Endothelial cell (in vitro differentiated cells): ENCODE measurements around the gene FCRLA. TPM values are rescaled to one million over a fixed set of nuclear protein-coding genes. Genes with fewer than 3 reads are reported as not detected.
"Not testable (repeated sequence)": the region's sequence is repeated elsewhere in the genome, so short reads cannot be mapped to it uniquely, and the experiment has no call there.

Experiments used
- DNase-seq: peaks from one replicate; pipeline ENCODE4 v3.0.0; 2021; ENCODE audit warnings: low spot score
- H3K27ac Mint-ChIP-seq: one replicate; pipeline ENCODE4 v1.8.0; 2021; ENCODE audit warnings: mixed read lengths, inconsistent platforms; ENCODE audit not compliant: unreplicated experiment
- H3K27me3 Mint-ChIP-seq: one replicate; pipeline ENCODE4 v1.8.0; 2021; ENCODE audit warnings: mild to moderate bottlenecking, moderate library complexity, mixed read lengths, inconsistent platforms; ENCODE audit not compliant: unreplicated experiment
- H3K36me3 Mint-ChIP-seq: one replicate; pipeline ENCODE4 v1.8.0; 2021; ENCODE audit warnings: mild to moderate bottlenecking, low read depth, mixed read lengths, inconsistent platforms; ENCODE audit not compliant: unreplicated experiment
- H3K4me1 Mint-ChIP-seq: one replicate; pipeline ENCODE4 v1.8.0; 2021; ENCODE audit warnings: mild to moderate bottlenecking, mixed read lengths, inconsistent platforms; ENCODE audit not compliant: unreplicated experiment
- H3K4me3 Mint-ChIP-seq: one replicate; pipeline ENCODE4 v1.8.0; 2021; ENCODE audit warnings: mild to moderate bottlenecking, mixed read lengths, inconsistent platforms; ENCODE audit not compliant: unreplicated experiment
- H3K9me3 Mint-ChIP-seq: one replicate; pipeline ENCODE4 v1.8.0; 2021; ENCODE audit warnings: mixed read lengths, inconsistent platforms; ENCODE audit not compliant: unreplicated experiment
- CTCF ChIP-seq: fragments of 200-600 bp; sonication (generic); IDR thresholded peaks from one replicate; pipeline ENCODE4 v1.5.0; 2021; ENCODE audit warnings: antibody characterized with exemption; ENCODE audit not compliant: unreplicated experiment
- long read RNA-seq: library from polyadenylated mRNA; unstranded; transcript quantifications from one replicate; pipeline ENCODE4 v2.0.0, GENCODE V29; 2020; ENCODE audit not compliant: unreplicated experiment
- total RNA-seq: library from RNA; stranded (reverse); fragmentation: NEBNext Ultra II Directional; extraction: Animal tissue kit (Norgen Biotek cat#: 25700); gene quantifications from one replicate; pipeline ENCODE4 v1.2.1, GENCODE V29; 2021; ENCODE audit not compliant: unreplicated experiment

FCRLA gene
- total RNA-seq: not detected
- long read RNA-seq: 0 reads

GRCh38 chr1:161706482-161707347 is at the start of gene FCRLA:
Gene FCRLA, plus strand, starts transcription at chr1:161707229. Its CDS starts 36 bp downstream, at chr1:161707265.
- no peaks in the 10 kb centered on the region for H3K9me3 Mint-ChIP-seq
- no peaks in the 10 kb centered on the region for H3K36me3 Mint-ChIP-seq
- H3K27me3 Mint-ChIP-seq: peaks cover 1% of the 10 kb centered on the region
- DNase-seq: no peak
- no peak within 1 kb of the TSS for H3K4me3 Mint-ChIP-seq
- no peaks in the 10 kb centered on the region for H3K4me1 Mint-ChIP-seq
- H3K27ac Mint-ChIP-seq: no peak within 1 kb of the TSS
- TF ChIP-seq CTCF: no peak

GRCh38 chr1:161658524-161658923 is 48.5 kb upstream of the FCRLA start:
- not testable (repeated sequence) for H3K27me3 Mint-ChIP-seq, H3K4me3 Mint-ChIP-seq, H3K36me3 Mint-ChIP-seq

GRCh38 chr1:161661660-161662311 is 45.2 kb upstream of the FCRLA start:
- not testable (repeated sequence) for H3K27me3 Mint-ChIP-seq, H3K27ac Mint-ChIP-seq, H3K4me3 Mint-ChIP-seq, H3K36me3 Mint-ChIP-seq, H3K9me3 Mint-ChIP-seq, H3K4me1 Mint-ChIP-seq, DNase-seq

More at GRCh38 chr1:161658524-161658923, 48.5 kb upstream of the FCRLA start:
- not testable (repeated sequence) for H3K9me3 Mint-ChIP-seq, DNase-seq, H3K27ac Mint-ChIP-seq, H3K4me1 Mint-ChIP-seq

- H3K4me1 Mint-ChIP-seq, H3K36me3 Mint-ChIP-seq, H3K27ac Mint-ChIP-seq, DNase-seq, H3K4me3 Mint-ChIP-seq, H3K27me3 Mint-ChIP-seq, H3K9me3 Mint-ChIP-seq: not testable (repeated sequence)
These were observed 44.2 kb upstream of the FCRLA start, which contains the start of gene FCGR2B for GRCh38 chr1:161662684-161663339. Gene FCGR2B, plus strand, starts transcription at chr1:161663143. Its CDS starts 99 bp downstream, at chr1:161663242.

- not testable (repeated sequence) for H3K4me1 Mint-ChIP-seq, DNase-seq, H3K36me3 Mint-ChIP-seq, H3K4me3 Mint-ChIP-seq, H3K9me3 Mint-ChIP-seq, H3K27me3 Mint-ChIP-seq, H3K27ac Mint-ChIP-seq
These were observed 43.5 kb upstream of the FCRLA start for GRCh38 chr1:161663569-161663968.

- H3K27me3 Mint-ChIP-seq, H3K9me3 Mint-ChIP-seq, H3K4me3 Mint-ChIP-seq, H3K36me3 Mint-ChIP-seq, H3K4me1 Mint-ChIP-seq, DNase-seq, H3K27ac Mint-ChIP-seq: not testable (repeated sequence)
These were observed 42.3 kb upstream of the FCRLA start for GRCh38 chr1:161664689-161665088.

GRCh38 chr1:161671045-161672020 is 35.7 kb upstream of the FCRLA start:
- not testable (repeated sequence) for H3K27me3 Mint-ChIP-seq, H3K9me3 Mint-ChIP-seq, H3K4me3 Mint-ChIP-seq, DNase-seq, H3K36me3 Mint-ChIP-seq
- peaks cover 14% of the 10 kb centered on the region for H3K4me1 Mint-ChIP-seq
- peak overlapping the region; percentile 48 for H3K27ac Mint-ChIP-seq

GRCh38 chr1:161673437-161673836 is 33.6 kb upstream of the FCRLA start:
- H3K27me3 Mint-ChIP-seq: not testable (repeated sequence)
- peaks cover 14% of the 10 kb centered on the region for H3K4me1 Mint-ChIP-seq

GRCh38 chr1:161674447-161674846 is 32.6 kb upstream of the FCRLA start:
- H3K27ac Mint-ChIP-seq, H3K9me3 Mint-ChIP-seq, H3K27me3 Mint-ChIP-seq, H3K4me3 Mint-ChIP-seq, H3K36me3 Mint-ChIP-seq, DNase-seq: not testable (repeated sequence)
- peaks cover 14% of the 10 kb centered on the region for H3K4me1 Mint-ChIP-seq

More at GRCh38 chr1:161673437-161673836, 33.6 kb upstream of the FCRLA start:
- H3K36me3 Mint-ChIP-seq, DNase-seq, H3K27ac Mint-ChIP-seq, H3K4me3 Mint-ChIP-seq, H3K9me3 Mint-ChIP-seq: not testable (repeated sequence)

- not testable (repeated sequence) for H3K9me3 Mint-ChIP-seq, H3K27ac Mint-ChIP-seq, H3K36me3 Mint-ChIP-seq, DNase-seq, H3K27me3 Mint-ChIP-seq, H3K4me3 Mint-ChIP-seq
- H3K4me1 Mint-ChIP-seq: peaks cover 14% of the 10 kb centered on the region
These were observed 32.1 kb upstream of the FCRLA start for GRCh38 chr1:161674908-161675307.
